HK-2 (cell line): Measurements from ENCODE around the gene LRP3.

Source experiments
- DNase-seq: peaks from one replicate; pipeline ENCODE4 v3.0.0-alpha.2; 2018; ENCODE audit not compliant: unreplicated experiment

LRP3 gene

DNA sequence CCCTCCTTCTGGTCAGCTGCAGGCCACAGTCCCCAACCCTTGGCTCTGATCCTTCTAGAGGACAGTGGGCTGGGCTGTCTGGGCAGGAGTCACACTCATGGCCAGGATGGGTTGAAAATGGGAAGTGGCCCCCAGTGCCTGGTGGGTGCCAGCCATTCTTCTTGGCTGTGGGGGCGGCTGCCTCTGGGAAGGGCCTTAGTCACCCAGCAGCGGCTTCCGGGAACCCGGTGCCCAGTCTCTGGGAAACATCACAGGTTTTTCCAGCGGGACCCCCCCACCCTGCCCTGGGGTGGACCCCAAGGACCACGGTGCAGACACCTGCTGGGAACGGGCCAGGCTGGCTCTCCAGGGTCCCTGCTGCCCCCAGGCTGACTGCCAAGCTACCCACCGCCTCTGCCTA, 58.8 kb downstream of the LRP3 start:
- no peak for DNase-seq

- no peak for DNase-seq
These were observed 60.2 kb downstream of the LRP3 start for GRCh38 chr19:33254245-33254824.

- DNase-seq: no peak
These were observed 61.7 kb downstream of the LRP3 start for GRCh38 chr19:33255781-33256180.

- no peak for DNase-seq
These were observed 62.1 kb downstream of the LRP3 start for GRCh38 chr19:33256261-33256660.

DNA sequence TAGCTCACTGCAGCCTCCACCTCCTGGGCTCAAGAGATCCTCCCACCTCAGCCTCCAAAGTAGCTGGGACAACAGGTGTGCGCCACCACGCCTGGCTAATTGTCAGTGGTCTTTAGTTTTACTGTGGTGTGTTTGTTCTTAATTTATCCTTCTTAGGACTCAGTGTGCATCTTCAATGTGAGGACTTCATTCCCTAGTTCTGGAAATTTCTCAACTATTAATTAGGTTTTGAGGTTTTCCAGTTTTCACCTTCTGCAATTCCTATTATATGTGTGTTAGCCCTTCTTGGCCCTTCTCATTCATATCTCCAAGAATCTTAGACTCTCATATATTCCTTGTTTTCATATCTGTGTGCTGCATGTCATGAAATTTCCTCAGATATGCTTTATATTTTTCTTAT, 63.7 kb downstream of the LRP3 start:
- DNase-seq: no peak
